H1 (cell line): ENCODE data around the gene MTCH1. TPM values are rescaled to one million over a fixed set of nuclear protein-coding genes. Genes with fewer than 3 reads are reported as not detected.

Experiments
- CTCF ChIA-PET: fragments of 300-600 bp; sonication (Branson Sonifier 250); formaldehyde crosslinking; loops from one replicate; lab custom pipeline; 2021; ENCODE audit not compliant: partially characterized antibody; lab: Charles Lee
- POLR2A ChIA-PET: fragments of 300-600 bp; sonication (Branson Sonifier 250); formaldehyde crosslinking; loops from one replicate; lab custom pipeline; 2021; ENCODE audit warnings: inconsistent platforms; ENCODE audit not compliant: partially characterized antibody; lab: Charles Lee
- DNase-seq, 2 experiments: peaks; one replicate each; pipeline versions ENCODE4 v3.0.0 to v3.0.0-alpha.2; 2010 to 2022; ENCODE audit warnings: low spot score in 2 of 2, low read depth in 1 of 2, mixed read lengths in 1 of 2
- FAIRE-seq: peaks from 2 replicates; lab custom pipeline; 2011; peaks lifted over from hg19 to GRCh38; lab: Jason Lieb, UNC
- H2AFZ ChIP-seq: 2 replicates; pipeline ENCODE4 v1.8.1; 2012; ENCODE audit warnings: low read length, inconsistent platforms
- H2AK5ac ChIP-seq: 2 replicates; pipeline ENCODE4 v1.6.1; 2013; ENCODE audit warnings: low read depth, low read length
- H2BK120ac ChIP-seq: replicated peaks from 2 replicates; pipeline ENCODE3; 2013; ENCODE audit warnings: low read depth, low read length, inconsistent platforms
- H2BK12ac ChIP-seq: 2 replicates; pipeline ENCODE4 v1.6.1; 2013; ENCODE audit warnings: low read depth, low read length
- H2BK15ac ChIP-seq: 2 replicates; pipeline ENCODE4 v1.6.1; 2013; ENCODE audit warnings: low read length
- H2BK20ac ChIP-seq: 2 replicates; pipeline ENCODE4 v1.6.1; 2013; ENCODE audit warnings: low read length
- H2BK5ac ChIP-seq: 2 replicates; pipeline ENCODE4 v1.6.1; 2013; ENCODE audit warnings: low read depth, low read length
- H3K14ac ChIP-seq: 2 replicates; pipeline ENCODE4 v1.6.1; 2013; ENCODE audit warnings: inconsistent platforms; ENCODE audit not compliant: insufficient read length
- H3K18ac ChIP-seq: 2 replicates; pipeline ENCODE4 v1.6.1; 2013; ENCODE audit warnings: low read length; ENCODE audit errors: extremely low read depth
- H3K23ac ChIP-seq: 2 replicates; pipeline ENCODE4 v1.6.1; 2013; ENCODE audit warnings: inconsistent platforms; ENCODE audit not compliant: insufficient read length
- H3K23me2 ChIP-seq: 2 replicates; pipeline ENCODE4 v1.6.1; 2013; ENCODE audit warnings: low read depth, low read length
- H3K27ac ChIP-seq: 2 replicates; pipeline ENCODE4 v1.6.1; 2011; ENCODE audit warnings: low read depth, low read length, inconsistent platforms
- H3K27me3 ChIP-seq, 4 experiments: replicated peaks in 1 of 4; 1 replicate in 1 of 4; 2 replicates in 3 of 4; pipeline versions ENCODE4 v1.6.1 to v1.8.1; 2011 to 2013; ENCODE audit warnings: low read length in 3 of 4, mild to moderate bottlenecking in 3 of 4, inconsistent platforms in 2 of 4, mixed read lengths in 2 of 4, moderate library complexity in 1 of 4; ENCODE audit not compliant: control insufficient read depth in 3 of 4, insufficient read depth in 3 of 4; ENCODE audit errors: extremely low read depth in 1 of 4
- H3K36me3 ChIP-seq, 4 experiments: 2 replicates each; pipeline versions ENCODE4 v1.6.1 to v1.8.1; 2011 to 2013; ENCODE audit warnings: mild to moderate bottlenecking in 4 of 4, low read length in 3 of 4, moderate library complexity in 2 of 4, control low read depth in 1 of 4, inconsistent platforms in 1 of 4; ENCODE audit not compliant: insufficient read depth in 4 of 4, control insufficient read depth in 2 of 4
- H3K4ac ChIP-seq: replicated peaks from 2 replicates; pipeline ENCODE3; 2013; ENCODE audit warnings: low read length, low read depth, mixed read lengths, inconsistent platforms; ENCODE audit not compliant: insufficient read length
- H3K4me1 ChIP-seq, 4 experiments: replicated peaks in 1 of 4; 1 replicate in 1 of 4; 2 replicates in 3 of 4; pipeline versions ENCODE4 v1.6.1 to v1.8.1; 2011 to 2013; ENCODE audit warnings: low read length in 3 of 4, inconsistent platforms in 2 of 4, mixed read lengths in 1 of 4; ENCODE audit not compliant: insufficient read depth in 4 of 4, control insufficient read depth in 3 of 4
- H3K4me2 ChIP-seq, 2 experiments: 2 replicates each; pipeline versions ENCODE4 v1.6.1 to v1.8.1; 2011 to 2013; ENCODE audit warnings: low read depth in 2 of 2, low read length in 2 of 2, control low read depth in 1 of 2, inconsistent platforms in 1 of 2, mild to moderate bottlenecking in 1 of 2; ENCODE audit not compliant: insufficient read depth in 1 of 2
- H3K4me3 ChIP-seq, 4 experiments: fragments of 200-600, 300-600 bp in 1 of 4; sonication (generic), shearing (Covaris generic), sonication (Bioruptor Twin) in 1 of 4; 2 replicates each; pipeline versions ENCODE4 v1.5.1 to v1.8.1; 2011 to 2016; ENCODE audit warnings: low read length in 4 of 4, low read depth in 3 of 4, control low read depth in 2 of 4, inconsistent platforms in 2 of 4, mild to moderate bottlenecking in 2 of 4, mixed read lengths in 1 of 4, moderate library complexity in 1 of 4; ENCODE audit not compliant: insufficient read depth in 2 of 4; ENCODE audit errors: extremely low read depth in 1 of 4
- H3K56ac ChIP-seq: replicated peaks from 2 replicates; pipeline ENCODE3; 2013; ENCODE audit warnings: low read depth, mild to moderate bottlenecking, mixed read lengths, low read length, inconsistent platforms; ENCODE audit not compliant: insufficient read length
- H3K79me1 ChIP-seq: 2 replicates; pipeline ENCODE4 v1.6.1; 2013; ENCODE audit warnings: low read depth, low read length, control low read depth
- H3K79me2 ChIP-seq, 2 experiments: 2 replicates each; pipeline versions ENCODE4 v1.6.1 to v1.8.1; 2012 to 2013; ENCODE audit warnings: low read length in 2 of 2, mild to moderate bottlenecking in 2 of 2, inconsistent platforms in 1 of 2; ENCODE audit not compliant: insufficient read depth in 2 of 2, control insufficient read depth in 1 of 2
- H3K9ac ChIP-seq, 4 experiments: replicated peaks in 1 of 4; 1 replicate in 1 of 4; 2 replicates in 3 of 4; pipeline versions ENCODE4 v1.6.1 to v1.8.1; 2011 to 2013; ENCODE audit warnings: low read depth in 3 of 4, low read length in 3 of 4, control low read depth in 2 of 4, mild to moderate bottlenecking in 2 of 4, moderate library complexity in 2 of 4, inconsistent platforms in 1 of 4; ENCODE audit errors: extremely low read depth in 1 of 4
- H3K9me3 ChIP-seq, 2 experiments: 2 replicates each; pipeline versions ENCODE4 v1.6.1 to v1.8.1; 2012 to 2013; ENCODE audit warnings: mild to moderate bottlenecking in 2 of 2, moderate library complexity in 2 of 2, control low read depth in 1 of 2, inconsistent platforms in 1 of 2, low read depth in 1 of 2, low read length in 1 of 2, mixed read lengths in 1 of 2; ENCODE audit not compliant: insufficient read depth in 2 of 2
- H4K20me1 ChIP-seq, 2 experiments: replicated peaks in 1 of 2; 2 replicates each; pipeline versions ENCODE3 to v1.8.1; 2011 to 2013; ENCODE audit warnings: inconsistent platforms in 2 of 2, low read length in 2 of 2, mild to moderate bottlenecking in 1 of 2; ENCODE audit not compliant: insufficient read depth in 2 of 2, control insufficient read depth in 1 of 2
- H4K5ac ChIP-seq: 2 replicates; pipeline ENCODE4 v1.6.1; 2013; ENCODE audit warnings: low read length, low read depth, mixed read lengths, inconsistent platforms; ENCODE audit not compliant: insufficient read length
- H4K8ac ChIP-seq: 2 replicates; pipeline ENCODE4 v1.8.0; 2013; ENCODE audit warnings: mild to moderate bottlenecking, moderate library complexity, low read length, inconsistent platforms; ENCODE audit not compliant: insufficient read depth; ENCODE audit errors: extremely low read depth
- H4K91ac ChIP-seq: replicated peaks from 2 replicates; pipeline ENCODE3; 2013; ENCODE audit warnings: low read length, mixed read lengths, inconsistent platforms; ENCODE audit not compliant: insufficient read length
- BCL11A ChIP-seq, 2 experiments: IDR thresholded peaks; one replicate each; pipeline ENCODE4 v1.6.1; 2011; ENCODE audit warnings: low read depth in 2 of 2, low read length in 2 of 2, mild to moderate bottlenecking in 2 of 2
- JUND ChIP-seq: IDR thresholded peaks from 2 replicates; pipeline ENCODE4 v1.6.1; 2011; ENCODE audit warnings: mild to moderate bottlenecking, improper control_type of control experiment, low read length
- RXRA ChIP-seq: IDR thresholded peaks from 2 replicates; pipeline ENCODE4 v1.6.1; 2011; ENCODE audit warnings: low read depth, mild to moderate bottlenecking, low read length, moderate library complexity; ENCODE audit not compliant: insufficient read depth
- SIN3A ChIP-seq, 2 experiments: IDR thresholded peaks in 1 of 2; conservative IDR thresholded peaks in 1 of 2; 2 replicates each; pipeline ENCODE4 v1.6.1; 2011 to 2012; ENCODE audit warnings: low read length in 2 of 2, improper control_type of control experiment in 1 of 2, low read depth in 1 of 2, mild to moderate bottlenecking in 1 of 2
- SP1 ChIP-seq: IDR thresholded peaks from 2 replicates; pipeline ENCODE4 v1.6.1; 2011; ENCODE audit warnings: low read depth, low read length
- TBP ChIP-seq: IDR thresholded peaks from 2 replicates; pipeline ENCODE4 v1.6.1; 2011; ENCODE audit warnings: low read depth, low read length, improper control_type of control experiment
- WGBS, 2 experiments: shearing (Covaris generic) in 1 of 2; methylation state at CpG; one replicate each; pipeline versions ENCODE4 v1.1.6 to v1.1.7; 2013 to 2015; ENCODE audit warnings: low lambda C conversion rate in 2 of 2, mixed read lengths in 2 of 2, inconsistent platforms in 1 of 2, low coverage in 1 of 2, missing lambda C conversion rate in 1 of 2; ENCODE audit not compliant: insufficient replicate concordance in 2 of 2, insufficient coverage in 1 of 2, insufficient read length in 1 of 2; ENCODE audit errors: extremely low coverage in 1 of 2, missing lambda C conversion rate in 1 of 2; 5-methylcytosine and 5-hydroxymethylcytosine counted together
- polyA plus RNA-seq, 7 experiments: library from polyadenylated mRNA; depleted of rRNA in 3 of 7; stranded (reverse) in 5 of 7; unstranded in 2 of 7; fragments of >200 nt in 5 of 7; fragments of 200-250 nt in 2 of 7; gene quantifications; 1 replicate in 5 of 7; 2 replicates in 1 of 7; 4 replicates in 1 of 7; pipeline versions ENCODE4 v1.2.1 to v1.2.3, GENCODE V29; 2011 to 2013; ENCODE audit warnings: missing spikeins in 2 of 7, mixed read lengths in 2 of 7
- total RNA-seq: library from RNA; stranded (reverse); fragmentation: NEBNext Ultra II Directional; extraction: Animal tissue kit (Norgen Biotek cat#: 25700); gene quantifications from 2 replicates; pipeline ENCODE4 v1.2.1, GENCODE V29; 2021
- TF ChIP-seq, protein P1 (sequence below): IDR thresholded peaks from 2 replicates; pipeline ENCODE4 v1.6.1; 2012; ENCODE audit warnings: low read length, inconsistent platforms

Gene MTCH1
- total and polyA plus RNA-seq, 2 of the 8 experiments (the other 6 are each of a cell fraction or from before 2014, with no cell fraction given): 169 to 214 TPM

DNA sequence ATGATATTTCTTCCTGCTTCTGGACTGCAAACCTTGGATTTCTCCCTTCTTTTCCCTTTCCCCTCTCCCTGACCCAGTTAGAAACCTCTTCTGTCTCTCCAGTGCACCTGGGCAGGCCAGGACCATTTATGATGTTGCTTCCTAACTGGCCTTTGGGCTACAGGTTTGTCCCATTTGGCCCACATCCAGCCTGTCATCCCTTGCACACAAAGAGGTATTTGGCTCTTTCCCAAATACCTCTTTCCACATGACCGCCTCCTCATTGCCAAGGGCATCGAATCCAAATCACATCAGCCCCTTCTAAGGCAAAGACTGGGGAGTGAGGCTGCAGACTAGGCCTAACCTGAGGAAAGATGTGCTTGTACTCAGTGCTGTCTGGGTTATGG, 33.1 kb upstream of the MTCH1 start:
- Histone ChIP-seq H3K23me2 (no peaks in the 10 kb centered on the region), H2BK20ac (no peak overlapping the region; the same call in 1 of the 2 replicates), H2BK5ac (no peak overlapping the region), H3K14ac (no peak overlapping the region), H2AFZ (no peak overlapping the region), H3K9me3 (no peaks in the 10 kb centered on the region), H2BK12ac (peak overlapping the region; percentile 5; the same call in 1 of the 2 replicates), H3K79me1 (no peaks in the 10 kb centered on the region), H3K18ac (no peak overlapping the region), H3K4me2 (no peak overlapping the region), H3K27ac (no peak overlapping the region), H4K91ac (no peak overlapping the region), H2AK5ac (no peak overlapping the region), H4K8ac (no peak overlapping the region), H3K4me3 (no peak overlapping the region), H3K27me3 (no peaks in the 10 kb centered on the region), H4K20me1 (peaks cover 0 to 3% of the 10 kb centered on the region in 2 experiments), H3K23ac (no peak overlapping the region), H3K79me2 (no peaks in the 10 kb centered on the region), H2BK120ac (no peak overlapping the region), H3K4ac (no peak overlapping the region), H3K4me1 (peaks cover 0 to 5% (median 3%) of the 10 kb centered on the region in 4 experiments; a peak in 5 of 7 replicates), H3K9ac (no peak overlapping the region), H4K5ac (no peak overlapping the region), H3K56ac (no peak overlapping the region), H3K36me3 (no peaks in the 10 kb centered on the region), H2BK15ac (0 out of 2 replicates have a peak overlapping the region, but pooled peaks have one; percentile 11)
- DNase-seq: no peak
- 89% methylated on average over 2 of the region's 2 CpGs; no CpG with 5 or more reads in 1 of the 2 experiments for WGBS, 2 experiments
- FAIRE-seq: no peak
- ChIA-PET POLR2A (interaction anchor here (1.4 to 2.3 kb wide), 3 partner anchors 13 to 35 kb away, joined by 6 to 8 read pairs (median 6); partner anchors contain the start of genes FGD2 and MTCH1), CTCF (interaction anchor here (0.7 to 28.1 kb wide), 27 partner anchors 8 to 295 kb away, joined by 3 to 866 read pairs (median 12); partner anchors contain the start of genes C6orf89, FGD2, MTCH1 and PI16)
- no peak for TF ChIP-seq SIN3A (conservative IDR thresholded peaks at IDR 0.05 in 1 of 2, IDR thresholded peaks at IDR 0.05 in 1 of 2; ENCODE audit: low read depth in 1 of 2, low read length in 2 of 2)
- TF ChIP-seq SP1: no peak
- no peak for TF ChIP-seq BCL11A (IDR thresholded peaks at IDR 0.05; ENCODE audit: low read depth in 2 of 2, low read length in 2 of 2)
- TF ChIP-seq TBP: no peak
- no peak for TF ChIP-seq JUND
- TF ChIP-seq, protein P1, sequence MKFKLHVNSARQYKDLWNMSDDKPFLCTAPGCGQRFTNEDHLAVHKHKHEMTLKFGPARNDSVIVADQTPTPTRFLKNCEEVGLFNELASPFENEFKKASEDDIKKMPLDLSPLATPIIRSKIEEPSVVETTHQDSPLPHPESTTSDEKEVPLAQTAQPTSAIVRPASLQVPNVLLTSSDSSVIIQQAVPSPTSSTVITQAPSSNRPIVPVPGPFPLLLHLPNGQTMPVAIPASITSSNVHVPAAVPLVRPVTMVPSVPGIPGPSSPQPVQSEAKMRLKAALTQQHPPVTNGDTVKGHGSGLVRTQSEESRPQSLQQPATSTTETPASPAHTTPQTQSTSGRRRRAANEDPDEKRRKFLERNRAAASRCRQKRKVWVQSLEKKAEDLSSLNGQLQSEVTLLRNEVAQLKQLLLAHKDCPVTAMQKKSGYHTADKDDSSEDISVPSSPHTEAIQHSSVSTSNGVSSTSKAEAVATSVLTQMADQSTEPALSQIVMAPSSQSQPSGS: no peak
- TF ChIP-seq RXRA: no peak
